ENCODE measurements around the gene ADAM19.

DNA sequence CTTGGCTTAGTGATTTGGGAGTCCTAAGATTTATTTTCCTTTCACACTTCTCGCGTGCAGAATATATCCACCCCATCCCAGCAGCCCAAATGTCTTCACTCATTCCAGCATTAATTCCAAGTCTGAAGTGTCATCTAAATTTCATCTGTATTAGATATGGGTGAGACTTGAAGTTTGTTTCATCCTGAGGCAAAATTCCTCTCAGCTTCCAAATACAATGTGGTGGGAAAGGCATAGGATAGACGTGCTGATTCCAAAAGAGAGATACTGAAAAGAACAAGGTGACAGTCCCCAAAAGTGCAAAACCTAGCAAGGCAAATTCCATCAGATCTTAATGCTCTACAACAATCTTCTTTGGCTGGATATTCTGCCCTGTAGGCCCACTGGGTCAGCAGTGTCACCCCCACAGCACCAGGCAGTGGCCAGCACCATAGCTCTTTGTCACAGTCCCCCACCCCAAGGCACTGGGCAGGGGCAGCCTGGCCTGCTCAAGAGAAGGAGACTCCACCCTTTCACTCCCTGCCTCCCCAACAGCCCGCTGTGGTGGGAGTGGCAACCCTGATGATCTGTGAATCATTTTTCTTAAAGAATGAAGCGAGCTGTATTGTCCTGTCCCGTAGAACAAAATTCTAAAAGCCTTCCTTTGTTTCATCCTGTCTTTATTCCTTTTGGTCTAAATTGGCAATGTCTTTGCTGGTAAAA, 2.7 kb upstream of the ADAM19 start:
- TF ChIP-seq, protein P1, sequence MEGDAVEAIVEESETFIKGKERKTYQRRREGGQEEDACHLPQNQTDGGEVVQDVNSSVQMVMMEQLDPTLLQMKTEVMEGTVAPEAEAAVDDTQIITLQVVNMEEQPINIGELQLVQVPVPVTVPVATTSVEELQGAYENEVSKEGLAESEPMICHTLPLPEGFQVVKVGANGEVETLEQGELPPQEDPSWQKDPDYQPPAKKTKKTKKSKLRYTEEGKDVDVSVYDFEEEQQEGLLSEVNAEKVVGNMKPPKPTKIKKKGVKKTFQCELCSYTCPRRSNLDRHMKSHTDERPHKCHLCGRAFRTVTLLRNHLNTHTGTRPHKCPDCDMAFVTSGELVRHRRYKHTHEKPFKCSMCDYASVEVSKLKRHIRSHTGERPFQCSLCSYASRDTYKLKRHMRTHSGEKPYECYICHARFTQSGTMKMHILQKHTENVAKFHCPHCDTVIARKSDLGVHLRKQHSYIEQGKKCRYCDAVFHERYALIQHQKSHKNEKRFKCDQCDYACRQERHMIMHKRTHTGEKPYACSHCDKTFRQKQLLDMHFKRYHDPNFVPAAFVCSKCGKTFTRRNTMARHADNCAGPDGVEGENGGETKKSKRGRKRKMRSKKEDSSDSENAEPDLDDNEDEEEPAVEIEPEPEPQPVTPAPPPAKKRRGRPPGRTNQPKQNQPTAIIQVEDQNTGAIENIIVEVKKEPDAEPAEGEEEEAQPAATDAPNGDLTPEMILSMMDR (IDR thresholded peaks at IDR 0.05): no peak
- TF ChIP-seq ZFX (IDR thresholded peaks at IDR 0.05; ENCODE audit: borderline replicate concordance): no peak

Measured in 22Rv1 (cell line).